Measurements from ENCODE around the gene ZNF502.
"Not testable (repeated sequence)": the region's sequence is repeated elsewhere in the genome, so short reads cannot be mapped to it uniquely, and the experiment has no call there.

- TF ChIP-seq POLR2A, CTCF (IDR thresholded peaks at IDR 0.05): not testable (repeated sequence)
Measured at GRCh38 chr3:44673466-44673865, 39.0 kb upstream of the ZNF502 start.
